Activated CD8-positive, alpha-beta memory T cell treated with anti-CD3 and anti-CD28 coated beads for 4 hours (primary cell): ENCODE results near the gene CAVIN1.
"Not testable (repeated sequence)": the region's sequence is repeated elsewhere in the genome, so short reads cannot be mapped to it uniquely, and the experiment has no call there.

ENCODE experiments used
- DNase-seq, 2 donors: peaks; one replicate each; pipeline ENCODE4 v3.0.0-alpha.2; 2020; ENCODE audit warnings: low read depth in 2 of 2

CAVIN1 gene

GRCh38 chr17:42431758-42432161 is 8.7 kb upstream of the CAVIN1 start:
- no peak for DNase-seq

DNA sequence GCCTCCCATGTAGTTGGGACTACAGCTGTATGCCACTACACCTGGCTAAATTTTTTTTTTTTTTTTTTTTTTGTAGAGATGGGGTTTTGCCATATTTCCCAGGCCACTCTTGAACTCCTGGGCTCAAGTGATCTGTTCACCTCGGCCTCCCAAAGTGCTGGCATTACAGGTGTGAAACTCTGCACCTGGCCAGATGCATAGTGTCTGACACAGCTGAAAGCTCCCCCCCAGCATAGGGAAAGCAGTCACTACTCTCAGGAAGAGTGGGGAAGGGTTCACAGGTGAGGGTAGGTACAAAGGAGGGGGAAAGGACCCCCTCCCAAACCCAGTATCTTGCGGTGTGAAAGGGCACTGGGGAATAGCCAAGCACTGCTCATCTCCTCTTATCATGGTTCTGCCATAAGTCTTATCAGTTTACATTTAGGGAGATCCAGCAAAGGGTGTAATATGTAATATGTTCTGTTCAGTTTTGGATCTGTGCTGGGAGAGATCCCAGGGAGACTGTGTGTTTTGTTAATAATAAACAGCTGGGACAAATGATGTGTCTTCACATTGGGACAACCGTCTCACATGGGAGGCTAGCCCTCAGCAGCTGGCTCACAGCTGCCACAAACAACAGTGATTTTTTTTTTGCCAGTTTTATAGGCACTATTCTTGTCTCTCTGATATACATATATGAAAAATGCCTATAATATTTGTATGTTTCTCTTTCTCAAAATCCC is 6.8 kb upstream of the CAVIN1 start:
- DNase-seq = no peak

DNA sequence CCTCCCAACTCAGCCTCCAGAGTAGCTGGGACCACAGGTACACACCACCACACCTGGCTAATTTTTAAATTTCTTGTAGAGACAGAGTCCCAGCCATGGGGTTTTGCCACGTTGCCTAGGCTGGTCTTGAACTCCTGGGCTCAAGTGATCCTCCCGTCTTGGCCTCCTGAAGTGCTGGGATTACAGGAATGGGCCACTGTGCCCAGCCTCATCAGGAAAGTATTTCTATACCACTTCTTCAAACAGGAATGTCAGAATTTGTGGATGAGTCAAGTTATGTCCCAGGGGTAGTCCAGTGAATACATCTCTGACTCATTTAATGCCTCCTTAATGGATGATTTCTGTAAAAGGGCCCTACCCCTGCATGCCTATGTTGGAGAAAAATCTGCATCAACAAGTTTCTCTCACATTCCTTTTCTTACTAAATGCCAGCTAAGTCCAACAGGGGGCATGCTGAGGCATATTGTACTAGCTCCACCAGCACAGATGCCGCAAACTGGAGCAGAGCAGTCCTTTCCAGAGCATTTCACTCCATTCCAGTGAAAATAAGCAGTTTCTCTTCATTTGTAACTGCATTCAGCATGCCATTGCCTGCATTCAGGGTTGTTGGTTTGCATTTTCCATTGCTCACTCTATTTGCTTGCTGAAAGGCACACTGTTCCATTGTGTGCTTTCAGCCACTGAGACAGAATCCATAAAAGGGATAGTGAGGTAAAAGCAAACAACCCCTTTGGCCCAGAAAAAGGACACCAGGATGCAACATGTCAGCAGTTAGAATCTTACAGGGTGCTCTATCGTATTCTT is 5.3 kb upstream of the CAVIN1 start:
- DNase-seq = no peak

DNA sequence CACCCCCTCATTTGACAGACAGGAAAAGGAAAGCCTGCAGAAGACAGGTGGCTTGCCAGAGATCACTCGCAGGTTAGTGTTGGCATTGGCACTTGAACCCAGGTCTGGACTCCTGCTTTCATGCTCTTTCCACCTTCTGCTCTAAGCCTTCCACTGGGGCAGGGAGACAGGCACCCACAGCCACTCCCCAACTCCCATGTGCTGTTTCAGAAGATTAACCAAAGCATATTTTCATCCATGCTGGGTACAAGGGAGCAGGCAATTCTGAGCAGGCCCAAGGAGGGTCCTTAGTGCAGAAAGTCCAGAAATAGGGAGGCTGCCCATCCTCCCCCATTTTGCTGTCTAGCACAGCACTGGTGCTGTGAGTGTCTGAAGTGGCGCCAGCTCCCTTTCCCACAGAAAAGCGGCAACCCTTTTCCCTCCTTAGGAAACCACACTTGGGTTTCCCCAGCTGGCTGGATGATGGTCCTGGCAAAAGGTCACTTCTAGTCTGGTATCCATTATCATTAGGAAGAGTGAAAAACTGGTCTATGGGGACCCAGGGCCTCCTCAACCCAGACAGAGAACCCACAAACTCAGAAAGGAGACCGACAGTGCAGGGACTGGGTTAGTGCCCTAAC is 2.0 kb upstream of the CAVIN1 start:
- DNase-seq = no peak

DNA sequence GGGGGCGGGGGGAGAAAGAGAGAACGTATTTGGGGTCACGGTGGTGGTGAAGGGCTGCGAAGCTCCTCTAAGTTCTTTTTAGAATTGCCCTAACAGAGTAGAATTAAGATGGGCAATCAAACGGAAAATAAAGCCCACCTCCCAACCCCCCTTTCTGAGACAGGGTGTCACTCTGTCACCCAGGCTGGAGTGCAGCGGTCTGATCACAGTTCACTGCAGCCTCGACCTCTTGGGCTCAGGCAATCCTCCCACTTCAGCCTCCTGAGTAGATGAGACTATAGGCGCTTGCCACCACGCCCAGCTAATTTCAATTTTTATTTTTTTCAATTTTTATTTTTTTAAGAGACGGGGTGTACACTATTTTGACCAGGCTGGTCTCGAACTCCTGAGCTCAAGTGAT is 710 bp upstream of the CAVIN1 start:
- no peak for DNase-seq

DNA sequence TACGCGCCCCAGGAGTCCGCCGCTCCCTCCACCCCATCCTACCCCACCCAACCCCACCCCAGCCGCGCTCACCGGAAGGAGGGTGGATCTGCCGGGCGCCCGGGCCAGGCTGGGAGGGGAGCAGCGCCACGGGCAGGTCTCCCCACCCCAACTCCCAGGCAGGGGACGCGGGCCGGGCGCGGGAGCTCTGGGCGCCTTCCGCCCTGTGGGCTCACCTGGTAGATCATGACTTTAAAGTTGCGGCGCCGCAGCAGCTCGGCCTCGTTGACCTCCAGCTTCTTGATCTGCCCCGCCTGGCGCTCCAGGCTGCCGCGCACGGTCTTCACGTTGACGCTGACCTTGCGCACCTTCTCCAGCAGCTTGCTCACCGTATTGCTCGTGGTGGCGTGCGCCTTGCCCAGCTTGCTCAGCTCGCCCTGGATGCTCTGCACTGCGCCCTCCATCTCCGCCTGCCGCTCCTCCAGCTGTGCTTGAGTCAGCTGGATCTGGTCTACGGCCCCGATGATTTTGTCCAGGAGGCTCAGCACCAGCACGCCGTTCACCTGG is 571 bp downstream of the CAVIN1 start:
- DNase-seq = no peak

DNA sequence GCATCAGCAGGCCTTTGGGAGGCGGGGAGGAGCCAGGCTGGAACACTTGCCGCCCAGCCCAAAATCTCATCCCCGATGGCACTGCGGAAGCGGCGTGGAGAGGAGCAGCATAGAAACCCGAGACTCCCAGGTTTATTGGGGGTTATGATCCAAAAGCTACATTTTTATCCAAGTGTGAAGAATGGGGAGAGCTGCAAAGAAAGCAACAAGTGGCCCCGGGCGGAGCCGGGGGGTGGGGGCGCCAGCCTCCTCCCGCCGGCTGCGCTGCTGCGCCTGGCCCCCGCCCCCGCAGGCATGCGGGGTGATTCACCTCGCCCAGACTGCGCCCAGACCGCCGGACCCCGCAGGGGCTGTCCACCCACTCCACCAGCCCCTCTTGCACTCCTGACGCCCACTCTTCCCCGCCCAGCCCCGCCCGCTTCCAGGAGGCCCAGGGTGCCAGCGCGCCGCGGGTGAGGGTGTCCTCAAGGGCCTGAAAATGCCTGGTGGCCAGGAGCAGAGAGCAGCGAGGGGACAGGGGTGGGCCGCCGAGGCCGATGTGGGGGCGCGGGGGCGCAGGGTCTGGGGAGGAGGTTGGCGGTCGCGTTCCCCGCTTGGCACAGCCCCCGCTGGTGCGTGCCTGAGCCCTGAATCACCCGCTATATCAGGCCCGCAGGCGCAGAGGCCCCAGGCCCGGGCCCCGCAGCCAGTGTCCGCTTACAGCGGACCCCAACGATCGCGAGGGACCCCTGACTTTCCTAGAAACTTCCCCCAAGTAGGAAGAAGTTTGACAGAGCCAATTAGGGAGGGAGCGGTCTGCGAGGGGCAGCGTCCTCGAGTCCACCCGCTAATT is 1.3 kb downstream of the CAVIN1 start:
- DNase-seq = no peak

GRCh38 chr17:42421136-42421506 is 1.9 kb downstream of the CAVIN1 start:
- DNase-seq = no peak

DNA sequence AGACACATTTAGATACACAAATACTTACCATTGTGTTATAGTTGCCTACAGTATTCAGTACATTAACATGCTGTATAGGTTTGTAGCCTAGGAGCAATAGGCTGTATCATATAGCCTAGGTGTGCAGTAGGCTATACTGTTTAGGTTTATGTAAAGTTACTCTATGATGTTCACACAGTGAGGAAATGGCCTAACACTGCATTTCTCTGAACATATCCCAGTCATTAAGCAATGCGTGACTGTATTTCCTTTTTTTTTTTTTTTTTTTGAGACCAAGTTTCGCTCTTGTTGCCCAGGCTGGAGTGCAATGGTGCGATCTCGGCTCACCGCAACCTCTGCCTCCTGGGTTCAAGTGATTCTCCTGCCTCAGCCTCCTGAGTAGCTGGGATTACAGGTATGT is 5.1 kb downstream of the CAVIN1 start:
- not testable (repeated sequence) for DNase-seq

DNA sequence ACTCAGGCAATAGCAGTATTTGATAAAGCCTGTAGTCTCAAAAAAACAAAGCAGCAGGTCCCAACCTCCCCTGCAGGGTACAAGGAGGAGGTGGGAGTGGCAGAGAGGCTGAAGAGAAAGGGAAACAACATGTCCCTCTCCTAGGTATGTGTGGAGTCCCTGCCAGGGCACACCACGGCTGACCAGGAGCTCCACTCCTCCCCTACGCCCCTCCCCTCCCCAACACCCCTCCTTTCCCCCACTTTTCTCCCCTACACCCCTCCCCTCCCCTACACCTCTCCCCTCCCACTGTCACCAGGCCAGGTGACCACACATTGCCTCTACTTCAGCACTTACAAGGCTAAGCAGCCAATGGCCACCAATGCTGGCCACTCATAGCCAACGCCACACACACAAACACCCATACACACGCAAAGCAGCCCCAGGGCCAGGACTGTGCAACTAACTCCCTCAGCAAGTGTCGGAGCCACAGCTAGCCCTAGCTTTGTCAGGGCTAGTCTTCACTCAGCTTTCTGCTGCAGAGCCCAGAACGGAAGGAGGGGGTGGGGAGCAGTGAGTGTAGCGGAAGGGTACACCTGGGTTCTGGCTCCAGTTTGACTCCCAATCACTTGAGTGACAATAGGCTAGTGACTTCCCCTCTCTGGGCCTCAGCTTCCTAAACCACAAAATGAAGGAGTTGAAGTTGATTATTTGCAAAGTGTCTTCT is 8.2 kb downstream of the CAVIN1 start:
- DNase-seq = peak in 1 of 2 donors; percentile 21

- no peak for DNase-seq
Observed at GRCh38 chr17:42413464-42414040, 9.5 kb downstream of the CAVIN1 start.

GRCh38 chr17:42411905-42412679 is 11.0 kb downstream of the CAVIN1 start:
- no peak for DNase-seq

DNA sequence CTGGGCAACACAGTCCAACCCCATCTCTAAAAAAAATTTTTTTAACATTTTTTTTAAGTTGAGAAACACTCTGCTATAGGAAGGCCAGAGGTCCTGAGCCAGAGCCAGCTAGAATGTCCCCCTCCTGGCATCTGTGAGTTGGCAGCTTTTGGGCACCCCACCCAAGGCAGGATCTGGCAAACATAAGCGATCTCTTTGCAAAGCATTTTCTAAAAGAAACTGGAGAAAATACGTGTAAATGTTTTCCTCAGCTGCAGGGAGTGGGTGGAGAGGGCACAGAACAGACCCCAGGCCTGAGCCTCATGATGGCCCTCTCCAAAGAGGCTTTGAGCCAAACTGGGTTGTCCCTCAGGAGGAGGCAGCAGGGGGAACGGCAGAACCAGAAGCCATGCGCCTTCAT is 11.7 kb downstream of the CAVIN1 start:
- DNase-seq = no peak

DNA sequence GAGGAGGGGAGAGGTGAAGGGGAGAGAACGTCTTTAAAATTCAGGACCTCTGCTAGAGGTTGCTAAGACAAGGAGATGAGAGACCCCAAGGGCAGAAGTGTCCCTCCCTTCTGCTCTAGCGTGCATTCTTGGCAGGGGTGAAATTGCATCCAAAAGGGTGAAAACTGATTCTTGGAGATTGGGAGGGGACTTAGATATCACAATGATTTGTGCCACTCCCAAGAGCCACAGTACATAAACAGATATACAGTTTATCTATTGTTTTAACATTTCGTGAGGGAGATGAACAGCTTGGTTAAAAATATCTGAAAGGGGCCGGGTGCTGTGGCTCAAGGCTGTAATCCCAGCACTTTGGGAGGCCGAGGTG is 12.8 kb downstream of the CAVIN1 start:
- DNase-seq = no peak

- no peak for DNase-seq
Observed at GRCh38 chr17:42409523-42410318, 13.3 kb downstream of the CAVIN1 start.

DNA sequence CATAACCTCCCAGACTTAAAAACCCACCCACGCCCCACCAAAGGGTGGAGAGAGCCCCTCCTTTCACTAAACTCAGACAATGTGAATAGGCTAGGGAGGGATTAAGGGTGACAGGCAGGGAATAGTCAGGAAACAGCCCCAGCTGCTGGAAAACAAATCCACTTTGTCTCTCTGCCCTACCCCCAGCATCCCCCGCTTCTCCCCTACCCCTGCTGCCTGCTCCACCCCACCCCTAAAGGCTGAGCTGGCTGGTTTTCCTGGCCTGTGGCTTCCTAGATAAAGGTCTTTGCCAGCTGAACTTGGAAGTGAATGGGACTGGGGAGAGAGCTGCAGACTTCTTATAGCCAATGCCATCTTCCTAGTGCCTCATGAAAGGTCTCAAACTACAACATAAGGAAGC is 15.0 kb downstream of the CAVIN1 start:
- no peak for DNase-seq

DNA sequence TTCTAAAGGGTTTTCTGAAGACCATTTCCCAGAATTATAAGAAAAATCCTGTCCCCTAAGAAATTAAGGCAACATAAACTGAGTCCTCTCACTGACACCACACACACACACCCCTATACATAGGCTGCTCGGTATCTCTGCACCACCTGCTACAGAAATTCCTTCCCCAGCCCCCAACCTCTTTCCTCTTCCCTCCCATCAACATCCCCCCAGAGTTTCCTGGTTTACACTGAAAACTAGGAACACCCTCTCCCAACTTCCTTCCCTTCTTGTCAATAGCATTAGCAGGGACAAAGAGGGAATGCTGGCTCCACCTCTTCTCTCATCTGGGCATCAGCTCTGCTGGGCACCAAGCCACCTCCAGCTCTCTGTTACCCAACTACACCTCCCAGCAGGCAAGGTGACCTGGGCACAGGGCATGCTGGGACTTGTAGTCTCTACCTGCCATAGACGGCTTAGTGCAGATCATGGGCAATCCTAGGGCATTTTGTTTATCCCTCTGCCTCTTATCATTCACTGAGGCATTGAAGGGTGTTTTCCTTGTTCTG is 15.7 kb downstream of the CAVIN1 start:
- peak in 1 of 2 donors; percentile 30 for DNase-seq

DNA sequence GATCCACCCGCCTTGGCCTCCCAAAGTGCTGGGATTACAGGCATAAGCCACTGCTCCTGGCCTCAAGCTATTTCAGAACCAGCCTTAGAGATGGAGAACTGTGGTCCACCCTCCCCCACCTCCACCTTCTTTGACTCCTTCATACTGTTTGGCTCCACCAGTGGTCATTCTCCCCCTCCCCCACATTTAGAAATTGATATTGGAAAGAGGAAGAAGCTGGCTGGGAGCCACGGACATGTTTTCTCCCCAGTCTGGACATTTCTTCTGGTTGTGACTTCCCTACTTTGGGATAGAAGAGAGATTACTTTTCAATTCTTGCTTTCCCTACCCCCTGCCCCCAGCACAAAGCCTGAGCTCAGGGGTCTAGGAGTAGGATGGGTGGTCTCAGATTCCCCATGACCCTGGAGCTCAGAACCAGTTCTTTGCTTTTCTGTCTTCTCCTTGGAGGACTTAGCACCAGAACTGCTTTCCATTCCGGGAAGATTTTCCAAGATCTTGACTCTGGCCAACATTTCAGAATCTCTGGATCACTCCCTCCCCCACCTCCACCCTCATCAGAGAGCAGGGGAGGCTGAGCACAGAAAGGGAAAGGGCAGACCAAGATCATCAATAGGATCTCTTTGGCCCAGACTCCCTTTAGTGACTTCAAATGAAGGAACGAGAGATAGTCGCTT is 16.3 kb downstream of the CAVIN1 start:
- DNase-seq = no peak
